ENCODE data around the gene TGM5.

DNA sequence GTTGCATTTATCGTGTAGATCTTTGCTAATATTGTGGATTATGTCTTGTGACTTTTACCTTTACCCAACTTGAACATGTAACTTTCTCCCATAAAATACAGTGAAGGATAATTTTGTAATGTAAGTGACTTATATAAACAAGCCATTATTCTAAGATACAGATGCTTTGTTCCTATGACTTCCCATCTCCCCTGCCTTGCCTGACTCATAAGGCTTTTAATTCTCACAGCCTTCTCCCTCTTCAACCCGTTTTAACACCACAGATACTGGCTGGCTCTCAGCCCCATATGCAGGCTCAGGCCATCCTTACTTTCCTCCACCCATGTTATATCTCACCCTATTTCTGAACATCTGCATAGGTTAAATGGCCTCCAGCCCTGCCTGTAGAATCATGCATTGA lies 77.4 kb downstream of the TGM5 start:
- no peak for TF ChIP-seq EP300 (IDR thresholded peaks at IDR 0.05)
- TF ChIP-seq, protein P1, sequence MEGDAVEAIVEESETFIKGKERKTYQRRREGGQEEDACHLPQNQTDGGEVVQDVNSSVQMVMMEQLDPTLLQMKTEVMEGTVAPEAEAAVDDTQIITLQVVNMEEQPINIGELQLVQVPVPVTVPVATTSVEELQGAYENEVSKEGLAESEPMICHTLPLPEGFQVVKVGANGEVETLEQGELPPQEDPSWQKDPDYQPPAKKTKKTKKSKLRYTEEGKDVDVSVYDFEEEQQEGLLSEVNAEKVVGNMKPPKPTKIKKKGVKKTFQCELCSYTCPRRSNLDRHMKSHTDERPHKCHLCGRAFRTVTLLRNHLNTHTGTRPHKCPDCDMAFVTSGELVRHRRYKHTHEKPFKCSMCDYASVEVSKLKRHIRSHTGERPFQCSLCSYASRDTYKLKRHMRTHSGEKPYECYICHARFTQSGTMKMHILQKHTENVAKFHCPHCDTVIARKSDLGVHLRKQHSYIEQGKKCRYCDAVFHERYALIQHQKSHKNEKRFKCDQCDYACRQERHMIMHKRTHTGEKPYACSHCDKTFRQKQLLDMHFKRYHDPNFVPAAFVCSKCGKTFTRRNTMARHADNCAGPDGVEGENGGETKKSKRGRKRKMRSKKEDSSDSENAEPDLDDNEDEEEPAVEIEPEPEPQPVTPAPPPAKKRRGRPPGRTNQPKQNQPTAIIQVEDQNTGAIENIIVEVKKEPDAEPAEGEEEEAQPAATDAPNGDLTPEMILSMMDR (IDR thresholded peaks at IDR 0.05), result no peak

Data from upper lobe of left lung (tissue), 4 donors.